ENCODE data around the gene PRKN.
"Not testable (repeated sequence)": the region's sequence is repeated elsewhere in the genome, so short reads cannot be mapped to it uniquely, and the experiment has no call there.

PRKN gene

DNA sequence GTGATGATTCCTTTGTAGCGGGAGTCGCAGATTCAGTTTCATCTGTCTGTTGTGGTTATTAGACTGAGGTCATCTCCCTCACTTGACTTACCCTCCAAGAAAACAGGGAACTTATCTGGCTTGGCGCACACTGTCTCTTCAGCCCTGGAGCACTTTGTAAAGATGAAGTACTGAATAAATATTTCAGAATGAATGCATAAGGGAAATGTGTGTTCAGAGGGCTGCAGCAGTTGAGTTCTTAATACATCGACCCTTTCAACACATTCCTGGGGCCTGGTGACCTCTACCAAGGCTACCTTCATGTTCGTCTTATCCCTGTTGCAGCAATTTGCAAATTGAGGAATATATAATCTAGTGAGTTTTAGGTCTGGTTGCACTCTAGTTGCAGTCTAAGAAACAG lies 801.2 kb downstream of the PRKN start:
- no peak for DNase-seq

GRCh38 chr6:161924516-161925116 lies 803.0 kb downstream of the PRKN start:
- DNase-seq: no peak

GRCh38 chr6:161922631-161923119 lies 804.9 kb downstream of the PRKN start:
- DNase-seq: peak; percentile 6

- no peak for DNase-seq
Observed at GRCh38 chr6:161921602-161922395, 805.8 kb downstream of the PRKN start.

GRCh38 chr6:161919691-161920090 lies 807.9 kb downstream of the PRKN start:
- DNase-seq: no peak

- DNase-seq: no peak
Observed at GRCh38 chr6:161918628-161919205, 808.8 kb downstream of the PRKN start.

DNA sequence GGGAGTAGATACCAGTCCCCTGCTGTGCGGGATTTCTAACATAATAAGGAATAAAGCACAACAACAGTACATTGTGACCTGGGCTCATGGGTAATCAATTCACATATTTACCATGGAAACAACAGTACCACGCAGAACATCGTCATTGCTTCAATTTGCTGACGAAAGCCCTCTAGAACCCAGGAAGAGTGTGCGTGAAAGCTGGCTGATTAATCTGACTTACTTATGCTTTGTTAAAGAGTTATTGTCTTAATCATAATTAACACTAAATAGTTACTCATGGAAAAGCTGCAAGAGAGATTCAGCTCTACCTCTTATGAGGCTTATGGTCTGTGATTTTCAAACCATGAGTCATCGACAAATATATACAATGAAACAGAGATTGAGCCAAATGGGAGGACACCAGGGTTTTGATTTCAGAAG lies 809.4 kb downstream of the PRKN start:
- DNase-seq: no peak

DNA sequence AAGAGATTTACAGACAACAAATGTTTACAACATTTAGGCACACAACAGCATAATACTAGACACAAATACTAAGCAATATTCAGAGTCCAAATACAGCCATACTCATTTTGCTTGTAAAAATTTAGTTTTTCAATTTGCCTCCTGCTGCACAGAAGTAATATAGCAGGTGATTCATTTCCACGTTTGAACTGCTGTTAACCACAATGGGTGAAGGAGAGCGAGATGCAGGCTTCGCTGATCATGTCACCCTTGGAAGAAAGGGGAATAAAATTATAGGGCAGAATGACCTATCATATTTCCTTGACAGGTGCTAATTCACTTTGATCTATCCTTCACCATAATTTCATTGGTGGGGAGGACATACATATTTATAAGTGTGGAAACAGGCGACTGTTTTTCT lies 809.9 kb downstream of the PRKN start:
- no peak for DNase-seq

DNA sequence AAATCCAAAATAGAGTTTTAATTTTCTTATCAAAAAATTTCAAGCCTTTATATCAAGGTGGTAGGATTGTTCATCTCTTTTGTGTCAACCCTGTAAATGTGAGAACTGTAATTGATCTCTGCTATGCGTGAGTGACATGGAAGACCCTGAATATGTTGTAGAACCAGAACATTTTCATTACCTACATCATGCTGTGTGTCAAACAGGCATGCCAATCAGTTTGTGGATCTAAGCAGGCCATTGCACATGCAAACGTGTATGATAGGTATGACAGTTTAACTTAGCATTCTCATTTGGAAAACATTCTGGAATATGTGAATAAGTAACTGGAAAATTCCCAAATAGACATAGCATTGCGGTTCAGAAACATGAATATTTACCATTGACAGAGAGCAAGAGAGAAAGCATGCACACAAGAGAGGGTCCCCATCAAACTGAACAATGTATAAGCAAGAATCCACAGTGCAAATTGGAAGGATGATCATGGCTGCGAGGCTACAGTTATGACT lies 812.1 kb downstream of the PRKN start:
- DNase-seq: no peak

DNA sequence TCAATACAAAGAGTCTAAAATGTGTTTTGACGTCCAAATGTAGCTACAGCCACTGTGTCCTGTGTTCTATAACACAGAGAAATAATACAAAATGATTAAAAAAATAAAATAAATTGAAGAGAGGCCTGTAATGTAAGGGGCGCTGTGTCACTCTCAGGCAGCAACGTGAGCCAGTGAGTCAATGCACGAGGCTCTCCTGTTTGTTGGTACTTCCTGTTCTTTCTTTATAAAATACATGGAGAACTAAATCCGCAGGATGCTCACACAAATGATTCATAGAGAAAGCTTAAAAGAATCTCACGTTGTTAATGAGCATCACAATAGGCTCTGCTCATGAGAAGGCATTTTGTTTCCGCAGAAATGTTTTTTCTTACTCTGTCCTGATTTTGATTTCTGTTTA lies 818.7 kb downstream of the PRKN start:
- DNase-seq: no peak

DNA sequence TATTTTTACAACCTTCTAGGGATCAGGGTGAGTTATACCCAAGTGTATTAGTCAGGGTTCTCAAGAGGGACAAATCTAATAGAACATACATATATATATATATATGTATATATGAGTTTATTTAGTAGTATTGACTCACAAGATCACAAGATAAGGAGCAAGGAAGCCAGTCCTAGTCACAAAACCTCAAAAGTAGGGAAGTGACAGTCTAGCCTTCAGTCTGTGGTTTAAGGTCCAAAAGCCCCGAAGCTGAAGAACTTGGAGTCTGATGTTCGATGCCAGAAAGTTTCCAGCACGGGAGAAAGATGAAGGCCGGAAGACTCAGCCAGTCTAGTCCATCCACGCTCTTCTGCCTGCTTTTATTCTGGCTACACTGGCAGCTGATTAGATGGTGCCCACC lies 821.0 kb downstream of the PRKN start:
- DNase-seq: no peak

- no peak for DNase-seq
Observed at GRCh38 chr6:161903584-161904212, 823.9 kb downstream of the PRKN start.

- DNase-seq: no peak
Observed at GRCh38 chr6:161901740-161902426, 825.7 kb downstream of the PRKN start.

- DNase-seq: no peak
Observed at GRCh38 chr6:161894436-161894835, 833.1 kb downstream of the PRKN start.

DNA sequence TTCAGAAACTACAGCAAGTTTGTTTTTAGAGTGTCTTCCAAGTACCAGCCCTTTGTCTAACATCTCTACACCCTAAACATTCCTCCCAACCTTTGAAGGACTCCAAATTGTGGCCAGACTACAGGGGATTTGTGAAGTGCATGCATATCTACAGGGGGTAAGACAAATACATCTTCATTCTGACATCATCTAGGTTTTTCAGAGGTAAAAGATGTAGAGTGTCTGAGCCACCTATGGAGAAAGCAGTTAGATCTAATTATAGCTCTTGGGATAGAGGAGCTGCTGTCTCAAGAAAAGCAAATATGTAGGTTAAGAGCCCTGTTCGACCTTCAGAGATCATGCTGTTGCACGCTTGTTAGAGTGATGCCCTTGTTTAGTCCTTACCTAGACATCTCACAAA lies 836.0 kb downstream of the PRKN start:
- DNase-seq: no peak

- no peak for DNase-seq
Observed at GRCh38 chr6:161890832-161891297, 836.7 kb downstream of the PRKN start.

GRCh38 chr6:161890133-161890831 lies 837.3 kb downstream of the PRKN start:
- DNase-seq: no peak

DNA sequence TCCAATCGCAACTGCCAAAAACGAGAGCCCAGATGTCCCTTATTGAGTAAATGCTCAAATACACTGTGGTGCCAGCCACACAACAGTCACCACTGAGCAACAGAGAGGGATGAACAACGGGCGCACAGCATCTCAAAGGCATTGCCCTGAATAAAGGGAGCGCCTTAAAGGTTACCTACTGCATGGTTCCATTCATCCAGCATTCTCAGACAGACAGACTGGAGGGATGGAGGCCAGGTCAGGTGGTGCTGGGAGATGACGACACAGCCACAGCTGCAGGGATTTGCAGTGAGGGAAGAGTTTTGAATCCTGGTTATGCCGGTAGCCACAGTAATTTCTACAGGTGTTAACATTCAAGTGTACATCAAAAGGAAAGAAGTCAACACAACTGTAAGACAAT lies 838.2 kb downstream of the PRKN start:
- no peak for DNase-seq

GRCh38 chr6:161886545-161886944 lies 841.0 kb downstream of the PRKN start:
- DNase-seq: not testable (repeated sequence)

GRCh38 chr6:161884782-161885181 lies 842.8 kb downstream of the PRKN start:
- DNase-seq: no peak

- no peak for DNase-seq
Observed at GRCh38 chr6:161882196-161882765, 845.3 kb downstream of the PRKN start.

DNA sequence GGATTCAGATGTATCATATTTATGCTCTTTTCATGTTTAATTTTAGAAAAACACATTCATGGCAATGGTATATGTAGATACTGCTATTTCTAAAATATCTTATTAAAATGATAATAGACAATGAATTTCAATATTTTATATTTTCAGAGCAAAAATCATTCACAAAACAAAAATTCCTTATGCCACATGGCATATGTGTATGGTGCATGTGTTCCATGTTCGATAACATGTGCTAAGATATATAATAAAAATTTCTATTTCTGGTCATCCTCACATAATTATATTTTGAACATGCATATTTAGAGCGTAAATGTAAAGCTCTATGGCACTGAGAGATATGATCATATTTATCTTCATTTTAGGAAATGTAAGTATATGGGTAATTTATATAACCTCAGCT lies 847.5 kb downstream of the PRKN start:
- DNase-seq: no peak
